Fibroblast of lung (primary cell): ENCODE results near the gene SCAMP5. TPM values are rescaled to one million over a fixed set of nuclear protein-coding genes. Genes with fewer than 3 reads are reported as not detected.

ENCODE experiments used
- DNase-seq, 2 donors: peaks; one replicate each; pipeline versions ENCODE4 v3.0.0 to v3.0.0-alpha.2; 2010; ENCODE audit warnings: low read depth in 2 of 2
- H2AFZ ChIP-seq: 2 replicates; pipeline ENCODE4 v1.5.1; 2012; ENCODE audit warnings: low read length, control low read depth, inconsistent platforms
- H3K27ac ChIP-seq: 2 replicates; pipeline ENCODE4 v1.5.1; 2011; ENCODE audit warnings: low read length, control low read depth; ENCODE audit not compliant: insufficient read depth
- H3K27me3 ChIP-seq: 2 replicates; pipeline ENCODE4 v1.5.1; 2011; ENCODE audit warnings: mild to moderate bottlenecking, low read length; ENCODE audit not compliant: control insufficient read depth, insufficient read depth
- H3K36me3 ChIP-seq: 2 replicates; pipeline ENCODE4 v1.5.1; 2011; ENCODE audit warnings: low read length; ENCODE audit not compliant: control insufficient read depth, insufficient read depth
- H3K4me1 ChIP-seq: 2 replicates; pipeline ENCODE4 v1.5.1; 2011; ENCODE audit warnings: low read length; ENCODE audit not compliant: control insufficient read depth, insufficient read depth; ENCODE audit errors: extremely low read depth
- H3K4me2 ChIP-seq: 2 replicates; pipeline ENCODE4 v1.5.1; 2011; ENCODE audit warnings: low read length, control low read depth; ENCODE audit not compliant: insufficient read depth; ENCODE audit errors: extremely low read depth
- H3K4me3 ChIP-seq, 4 experiments: fragments of 200-600 bp in 1 of 4; sonication (generic) in 1 of 4; replicated peaks in 1 of 4; 2 replicates each; pipeline ENCODE4 v1.5.1; 2011 to 2016; ENCODE audit warnings: low read length in 4 of 4, low read depth in 3 of 4, mild to moderate bottlenecking in 3 of 4, control low read depth in 2 of 4, inconsistent platforms in 1 of 4, mixed read lengths in 1 of 4; ENCODE audit not compliant: insufficient read depth in 1 of 4; ENCODE audit errors: control extremely low read depth in 1 of 4
- H3K79me2 ChIP-seq: 2 replicates; pipeline ENCODE4 v1.5.1; 2012; ENCODE audit warnings: mild to moderate bottlenecking, low read length, inconsistent platforms; ENCODE audit not compliant: control insufficient read depth, insufficient read depth
- H3K9ac ChIP-seq: 2 replicates; pipeline ENCODE4 v1.5.1; 2011; ENCODE audit warnings: mild to moderate bottlenecking, low read length, control low read depth; ENCODE audit not compliant: insufficient read depth
- H3K9me3 ChIP-seq: 2 replicates; pipeline ENCODE4 v1.5.1; 2012; ENCODE audit warnings: low read depth, low read length; ENCODE audit not compliant: control insufficient read depth, insufficient read depth
- H4K20me1 ChIP-seq: 2 replicates; pipeline ENCODE4 v1.5.1; 2011; ENCODE audit warnings: low read length; ENCODE audit not compliant: control insufficient read depth, insufficient read depth; ENCODE audit errors: extremely low read depth
- EZH2 ChIP-seq: IDR thresholded peaks from 2 replicates; pipeline ENCODE4 v1.5.1; 2012; ENCODE audit warnings: low read length, control low read depth, mild to moderate bottlenecking; ENCODE audit errors: missing control alignments
- polyA plus RNA-seq, 2 donors: library from polyadenylated mRNA; depleted of rRNA in 1 of 2; stranded (reverse) in 1 of 2; unstranded in 1 of 2; fragments of >200 nt; gene quantifications; 2 replicates each; pipeline ENCODE4 v1.2.1, GENCODE V29; 2011 to 2012; ENCODE audit warnings: missing spikeins in 1 of 2
- total RNA-seq: library from RNA; depleted of rRNA; stranded (reverse); fragments of >200 nt; gene quantifications from 2 replicates; pipeline ENCODE4 v1.2.1, GENCODE V29; 2014
- TF ChIP-seq, protein P1 (sequence below), 2 donors: IDR thresholded peaks in 1 of 2; conservative IDR thresholded peaks in 1 of 2; 1 replicate in 1 of 2; 2 replicates in 1 of 2; pipeline ENCODE4 v1.5.1; 2011 to 2012; ENCODE audit warnings: low read length in 2 of 2, control low read depth in 1 of 2, inconsistent platforms in 1 of 2, low read depth in 1 of 2, mild to moderate bottlenecking in 1 of 2

The SCAMP5 gene
- total and polyA plus RNA-seq, 2 donors (not counting 1 experiment from before 2014, with no cell fraction given): 0.50 to 0.93 TPM

DNA sequence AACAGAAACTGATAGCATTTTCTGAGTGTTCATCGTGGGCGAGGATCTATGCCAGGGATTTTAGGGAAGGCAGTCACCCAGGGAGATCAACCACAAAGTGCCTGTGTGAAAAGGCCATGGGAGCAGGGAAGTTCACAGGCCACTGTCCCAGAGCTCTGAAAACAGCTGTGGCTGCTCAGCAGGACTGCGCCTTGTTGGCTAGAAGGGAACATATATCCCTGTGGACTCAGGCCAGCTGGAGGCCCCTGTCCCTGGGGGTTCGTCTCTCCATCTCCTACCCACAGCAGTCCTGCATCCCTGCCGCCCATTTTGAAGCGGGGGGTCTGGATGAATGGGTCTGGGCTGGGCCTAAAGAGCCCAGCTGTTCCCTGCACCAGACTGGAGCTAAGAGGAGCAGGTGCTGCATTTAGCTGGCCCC is 55.8 kb downstream of the SCAMP5 start:
- H3K4me2 ChIP-seq: no peak overlapping the region
- H3K27me3 ChIP-seq: no peaks in the 10 kb centered on the region
- H3K9ac ChIP-seq: no peak overlapping the region
- H3K4me1 ChIP-seq: peaks cover 6% of the 10 kb centered on the region
- no peak overlapping the region for H3K4me3 ChIP-seq
- DNase-seq: peak in 1 of 2 donors; percentile 63
- H4K20me1 ChIP-seq: no peaks in the 10 kb centered on the region
- TF ChIP-seq, protein P1, sequence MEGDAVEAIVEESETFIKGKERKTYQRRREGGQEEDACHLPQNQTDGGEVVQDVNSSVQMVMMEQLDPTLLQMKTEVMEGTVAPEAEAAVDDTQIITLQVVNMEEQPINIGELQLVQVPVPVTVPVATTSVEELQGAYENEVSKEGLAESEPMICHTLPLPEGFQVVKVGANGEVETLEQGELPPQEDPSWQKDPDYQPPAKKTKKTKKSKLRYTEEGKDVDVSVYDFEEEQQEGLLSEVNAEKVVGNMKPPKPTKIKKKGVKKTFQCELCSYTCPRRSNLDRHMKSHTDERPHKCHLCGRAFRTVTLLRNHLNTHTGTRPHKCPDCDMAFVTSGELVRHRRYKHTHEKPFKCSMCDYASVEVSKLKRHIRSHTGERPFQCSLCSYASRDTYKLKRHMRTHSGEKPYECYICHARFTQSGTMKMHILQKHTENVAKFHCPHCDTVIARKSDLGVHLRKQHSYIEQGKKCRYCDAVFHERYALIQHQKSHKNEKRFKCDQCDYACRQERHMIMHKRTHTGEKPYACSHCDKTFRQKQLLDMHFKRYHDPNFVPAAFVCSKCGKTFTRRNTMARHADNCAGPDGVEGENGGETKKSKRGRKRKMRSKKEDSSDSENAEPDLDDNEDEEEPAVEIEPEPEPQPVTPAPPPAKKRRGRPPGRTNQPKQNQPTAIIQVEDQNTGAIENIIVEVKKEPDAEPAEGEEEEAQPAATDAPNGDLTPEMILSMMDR (conservative IDR thresholded peaks at IDR 0.05 in 1 of 2, IDR thresholded peaks at IDR 0.05 in 1 of 2; ENCODE audit: low read depth in 1 of 2, low read length in 2 of 2): no peak
- TF ChIP-seq EZH2: no peak
- H2AFZ ChIP-seq: no peak overlapping the region
- no peak overlapping the region for H3K27ac ChIP-seq
- no peaks in the 10 kb centered on the region for H3K36me3 ChIP-seq
- no peaks in the 10 kb centered on the region for H3K9me3 ChIP-seq
- no peaks in the 10 kb centered on the region for H3K79me2 ChIP-seq

- Histone ChIP-seq H3K27ac (no peak overlapping the region), H3K36me3 (no peaks in the 10 kb centered on the region), H3K9me3 (no peaks in the 10 kb centered on the region), H2AFZ (no peak overlapping the region), H3K27me3 (no peaks in the 10 kb centered on the region), H4K20me1 (no peaks in the 10 kb centered on the region), H3K4me1 (peaks cover 6% of the 10 kb centered on the region), H3K9ac (no peak overlapping the region), H3K79me2 (no peaks in the 10 kb centered on the region), H3K4me2 (no peak overlapping the region), H3K4me3 (no peak overlapping the region)
- TF ChIP-seq, protein P1 (conservative IDR thresholded peaks at IDR 0.05 in 1 of 2, IDR thresholded peaks at IDR 0.05 in 1 of 2; ENCODE audit: low read depth in 1 of 2, low read length in 2 of 2): no peak
- no peak for TF ChIP-seq EZH2
- DNase-seq: no peak
Measured at GRCh38 chr15:75051711-75052110, 56.3 kb downstream of the SCAMP5 start.

- Histone ChIP-seq H3K9ac (no peak overlapping the region), H2AFZ (no peak overlapping the region), H3K36me3 (no peaks in the 10 kb centered on the region), H3K9me3 (no peaks in the 10 kb centered on the region), H3K4me1 (no peaks in the 10 kb centered on the region), H3K4me2 (no peak overlapping the region), H3K4me3 (no peak overlapping the region), H3K79me2 (no peaks in the 10 kb centered on the region), H3K27me3 (no peaks in the 10 kb centered on the region), H4K20me1 (no peaks in the 10 kb centered on the region), H3K27ac (no peak overlapping the region)
- DNase-seq: no peak
- TF ChIP-seq, protein P1 (conservative IDR thresholded peaks at IDR 0.05 in 1 of 2, IDR thresholded peaks at IDR 0.05 in 1 of 2; ENCODE audit: low read depth in 1 of 2, low read length in 2 of 2): no peak
- no peak for TF ChIP-seq EZH2
Measured at GRCh38 chr15:75052972-75053747, 57.8 kb downstream of the SCAMP5 start.
